Measurements from ENCODE around the gene CNTNAP3.
"Not testable (repeated sequence)": the region's sequence is repeated elsewhere in the genome, so short reads cannot be mapped to it uniquely, and the experiment has no call there.

GRCh38 chr9:39171370-39171769, 116.6 kb downstream of the CNTNAP3 start:
- TF ChIP-seq JUND (IDR thresholded peaks at IDR 0.05; ENCODE audit: low read depth, low read length); CTCF (IDR thresholded peaks at IDR 0.05 in 2 of 3, conservative IDR thresholded peaks at IDR 0.05 in 1 of 3; ENCODE audit: control insufficient read depth in 2 of 3, extremely low read depth in 1 of 3, insufficient read depth in 1 of 3, low read depth in 3 of 3, low read length in 3 of 3); MYC (IDR thresholded peaks at IDR 0.05; ENCODE audit: insufficient read depth, insufficient read length, insufficient replicate concordance, low read length, severe bottlenecking); MLLT1 (IDR thresholded peaks at IDR 0.05); ZNF592 (IDR thresholded peaks at IDR 0.05); PKNOX1 (IDR thresholded peaks at IDR 0.05); POLR2AphosphoS2 (IDR thresholded peaks at IDR 0.05; ENCODE audit: low read depth, low read length): not testable (repeated sequence)
